ENCODE data around the gene HILPDA. TPM values are rescaled to one million over a fixed set of nuclear protein-coding genes. Genes with fewer than 3 reads are reported as not detected.

HILPDA gene
- total RNA-seq, 1 donor from 2014 or later = 7.4 TPM

GRCh38 chr7:128417071-128417470, 38.6 kb upstream of the HILPDA start:
- TF ChIP-seq CTCF (IDR thresholded peaks at IDR 0.05) = no peak
- H3K9me3 Mint-ChIP-seq (ENCODE audit: unreplicated experiment) = peaks cover 8% of the 10 kb centered on the region
- DNase-seq (ENCODE audit: extremely low spot score, unreplicated experiment) = no peak
- H3K27me3 Mint-ChIP-seq (ENCODE audit: unreplicated experiment) = peaks cover 24% of the 10 kb centered on the region
- no peak overlapping the region for H3K4me3 Mint-ChIP-seq (ENCODE audit: unreplicated experiment)
- H3K27ac Mint-ChIP-seq (ENCODE audit: unreplicated experiment) = no peak overlapping the region
- no peaks in the 10 kb centered on the region for H3K36me3 Mint-ChIP-seq (ENCODE audit: unreplicated experiment)
- H3K4me1 Mint-ChIP-seq (ENCODE audit: unreplicated experiment) = no peaks in the 10 kb centered on the region

- H3K9me3 Mint-ChIP-seq (ENCODE audit: unreplicated experiment) = no peaks in the 10 kb centered on the region
- H3K4me3 Mint-ChIP-seq (ENCODE audit: unreplicated experiment) = no peak overlapping the region
- no peaks in the 10 kb centered on the region for H3K36me3 Mint-ChIP-seq (ENCODE audit: unreplicated experiment)
- DNase-seq (ENCODE audit: extremely low spot score, unreplicated experiment) = no peak
- H3K4me1 Mint-ChIP-seq (ENCODE audit: unreplicated experiment) = no peaks in the 10 kb centered on the region
- no peak for TF ChIP-seq CTCF (IDR thresholded peaks at IDR 0.05)
- no peak overlapping the region for H3K27ac Mint-ChIP-seq (ENCODE audit: unreplicated experiment)
- H3K27me3 Mint-ChIP-seq (ENCODE audit: unreplicated experiment) = peaks cover 11% of the 10 kb centered on the region
Measured at GRCh38 chr7:128419257-128419656, 36.4 kb upstream of the HILPDA start.

- Mint-ChIP-seq H3K27ac (ENCODE audit: unreplicated experiment) (no peak overlapping the region), H3K36me3 (ENCODE audit: unreplicated experiment) (no peaks in the 10 kb centered on the region), H3K27me3 (ENCODE audit: unreplicated experiment) (peaks cover 9% of the 10 kb centered on the region), H3K4me1 (ENCODE audit: unreplicated experiment) (no peaks in the 10 kb centered on the region), H3K4me3 (ENCODE audit: unreplicated experiment) (no peak overlapping the region), H3K9me3 (ENCODE audit: unreplicated experiment) (no peaks in the 10 kb centered on the region)
- no peak for TF ChIP-seq CTCF (IDR thresholded peaks at IDR 0.05)
- DNase-seq (ENCODE audit: extremely low spot score, unreplicated experiment) = no peak
Measured at GRCh38 chr7:128420773-128421172, 34.9 kb upstream of the HILPDA start.

GRCh38 chr7:128421384-128421783, 34.3 kb upstream of the HILPDA start:
- Mint-ChIP-seq H3K4me3 (ENCODE audit: unreplicated experiment) (no peak overlapping the region), H3K27me3 (ENCODE audit: unreplicated experiment) (peaks cover 7% of the 10 kb centered on the region), H3K9me3 (ENCODE audit: unreplicated experiment) (no peaks in the 10 kb centered on the region), H3K36me3 (ENCODE audit: unreplicated experiment) (no peaks in the 10 kb centered on the region), H3K27ac (ENCODE audit: unreplicated experiment) (no peak overlapping the region), H3K4me1 (ENCODE audit: unreplicated experiment) (no peaks in the 10 kb centered on the region)
- DNase-seq (ENCODE audit: extremely low spot score, unreplicated experiment) = no peak
- no peak for TF ChIP-seq CTCF (IDR thresholded peaks at IDR 0.05)

- H3K36me3 Mint-ChIP-seq (ENCODE audit: unreplicated experiment) = no peaks in the 10 kb centered on the region
- peaks cover 6% of the 10 kb centered on the region for H3K27me3 Mint-ChIP-seq (ENCODE audit: unreplicated experiment)
- no peaks in the 10 kb centered on the region for H3K4me1 Mint-ChIP-seq (ENCODE audit: unreplicated experiment)
- no peaks in the 10 kb centered on the region for H3K9me3 Mint-ChIP-seq (ENCODE audit: unreplicated experiment)
- H3K4me3 Mint-ChIP-seq (ENCODE audit: unreplicated experiment) = no peak overlapping the region
- no peak for TF ChIP-seq CTCF (IDR thresholded peaks at IDR 0.05)
- no peak for DNase-seq (ENCODE audit: extremely low spot score, unreplicated experiment)
- no peak overlapping the region for H3K27ac Mint-ChIP-seq (ENCODE audit: unreplicated experiment)
Measured at GRCh38 chr7:128422037-128422436, 33.6 kb upstream of the HILPDA start.
